Activated CD4-positive, alpha-beta T cell treated with anti-CD3 and anti-CD28 coated beads, Interleukin-2, amount 50 U/mL, for 4 hours (primary cell): ENCODE measurements around the gene SOX4.
A peak's percentile ranks its signal among the peaks of the same experiment; 100 is the strongest.

ENCODE experiments used
- DNase-seq, 2 experiments: peaks; one replicate each; pipeline ENCODE4 v3.0.0-alpha.2; 2020

SOX4 gene

GRCh38 chr6:21594416-21595281, 1.1 kb downstream of the SOX4 start:
- peak in 1 of 2 experiments; percentile 15 for DNase-seq

GRCh38 chr6:21595285-21596144, 2.0 kb downstream of the SOX4 start:
- no peak for DNase-seq

- peak in 1 of 2 experiments; percentile 2 for DNase-seq
These were observed 2.8 kb downstream of the SOX4 start for GRCh38 chr6:21596145-21596948.

GRCh38 chr6:21596949-21597682, 3.6 kb downstream of the SOX4 start:
- DNase-seq = no peak

GRCh38 chr6:21597801-21598673, 4.5 kb downstream of the SOX4 start:
- DNase-seq = no peak

- DNase-seq = no peak
These were observed 5.1 kb downstream of the SOX4 start for GRCh38 chr6:21598674-21599023.

GRCh38 chr6:21599051-21599696, 5.6 kb downstream of the SOX4 start:
- DNase-seq = no peak

GRCh38 chr6:21601339-21601923, 7.9 kb downstream of the SOX4 start:
- no peak for DNase-seq

- no peak for DNase-seq
These were observed 8.4 kb downstream of the SOX4 start for GRCh38 chr6:21601932-21602390.

- no peak for DNase-seq
These were observed 9.8 kb downstream of the SOX4 start for GRCh38 chr6:21603082-21603952.

- no peak for DNase-seq
These were observed 10.5 kb downstream of the SOX4 start for GRCh38 chr6:21604081-21604480.

- no peak for DNase-seq
These were observed 11.6 kb downstream of the SOX4 start for GRCh38 chr6:21605166-21605565.

GRCh38 chr6:21608601-21609000, 15.1 kb downstream of the SOX4 start:
- no peak for DNase-seq

GRCh38 chr6:21609881-21610329, 16.4 kb downstream of the SOX4 start:
- DNase-seq = no peak

- DNase-seq = no peak
These were observed 16.8 kb downstream of the SOX4 start for GRCh38 chr6:21610341-21610740.

- no peak for DNase-seq
These were observed 17.9 kb downstream of the SOX4 start for GRCh38 chr6:21611485-21611884.

- no peak for DNase-seq
These were observed 18.7 kb downstream of the SOX4 start for GRCh38 chr6:21612067-21612745.

- DNase-seq = no peak
These were observed 20.3 kb downstream of the SOX4 start for GRCh38 chr6:21613809-21614208.

GRCh38 chr6:21614226-21614625, 20.7 kb downstream of the SOX4 start:
- no peak for DNase-seq
